Measurements from ENCODE around the gene SCN5A.

GRCh38 chr3:38687321-38687720, 37.8 kb upstream of the SCN5A start:
- TF ChIP-seq EP300 (IDR thresholded peaks at IDR 0.05) (no peak), CTCF (IDR thresholded peaks at IDR 0.05) (no peak), POLR2A (IDR thresholded peaks at IDR 0.05) (no peak), POLR2AphosphoS5 (IDR thresholded peaks at IDR 0.05) (no peak)
